ENCODE data around the gene SPIN2A. TPM values are rescaled to one million over a fixed set of nuclear protein-coding genes. Genes with fewer than 3 reads are reported as not detected.
A peak's percentile ranks its signal among the peaks of the same experiment; 100 is the strongest.
"Not testable (repeated sequence)": the region's sequence is repeated elsewhere in the genome, so short reads cannot be mapped to it uniquely, and the experiment has no call there.

SPIN2A gene
- total and polyA plus RNA-seq, 2 donors (not counting 3 experiments of a cell fraction or from before 2014, with no cell fraction given), result 0.22 to 0.75 TPM

GRCh38 chrX:57121162-57121755, 15.9 kb downstream of the SPIN2A start, which contains the start of gene SPIN2B:
Gene SPIN2B (minus strand): TSS chrX:57121548.
- dilution Hi-C loops (cut with MboI; ENCODE audit: extremely low pct_ligation_motif_present, low sequenced_read_pairs) (no loop called here), intact Hi-C loops (cut with micrococcal nuclease) (loop anchor here (2.0 kb wide), 1 partner anchor 126 kb away; the partner anchor contains the start of gene SPIN3)
- Histone ChIP-seq H3K4me2 (ENCODE audit: insufficient read depth, low read length) (peak within 1 kb of the TSS; percentile 90), H3K4me1 (ENCODE audit: control insufficient read depth, extremely low read depth, insufficient read depth, low read length) (no peaks in the 10 kb centered on the region), H3K9ac (replicated peaks; ENCODE audit: extremely low read depth, insufficient read depth, low read length) (peak within 1 kb of the TSS; percentile 37), H3K36me3 (ENCODE audit: control insufficient read depth in 2 of 2, extremely low read depth in 1 of 2, insufficient read depth in 2 of 2, low read length in 2 of 2) (no peaks in the 10 kb centered on the region), H3K4me3 (replicated peaks in 1 of 3; ENCODE audit: insufficient read depth in 1 of 3, low read depth in 1 of 3, low read length in 3 of 3) (peak within 1 kb of the TSS; percentile 55 to 76 (median 61)), H3K79me2 (ENCODE audit: control insufficient read depth, insufficient read depth, low read length) (peaks cover 2% of the 10 kb centered on the region), H3K9me1 (replicated peaks; ENCODE audit: control insufficient read depth, extremely low read depth, insufficient read depth, low read length) (no peaks in the 10 kb centered on the region), H3K27me3 (ENCODE audit: control insufficient read depth in 2 of 2, insufficient read depth in 2 of 2, low read length in 2 of 2) (no peaks in the 10 kb centered on the region), H4K20me1 (replicated peaks; ENCODE audit: control insufficient read depth, extremely low read depth, insufficient read depth, low read length) (no peaks in the 10 kb centered on the region), H3K27ac (ENCODE audit: insufficient read depth, low read depth, low read length) (peak within 1 kb of the TSS; percentile 31), H2AFZ (ENCODE audit: low read depth, low read length) (peak within 1 kb of the TSS; percentile 44), H3K9me3 (replicated peaks; ENCODE audit: control insufficient read depth, insufficient read depth, low read length) (no peaks in the 10 kb centered on the region)
- peak; percentile 82 for FAIRE-seq
- ChIA-PET POLR2A (no interaction called here), CTCF (no interaction called here)
- BruUV-seq (replicated peaks), result no TSS peak
- TF ChIP-seq FOS (IDR thresholded peaks at IDR 0.05; ENCODE audit: borderline replicate concordance, insufficient read depth, low read length) (no peak), POLR2AphosphoS5 (IDR thresholded peaks at IDR 0.05; ENCODE audit: insufficient read depth, low read depth, low read length) (peak; percentile 63), POLR2A (IDR thresholded peaks at IDR 0.05; ENCODE audit: low read depth, low read length) (peak; percentile 76)
- DNase-seq (ENCODE audit: low read depth, low spot score), result peak; percentile 85

- H3K27ac ChIP-seq (ENCODE audit: insufficient read depth, low read depth, low read length); H3K79me2 ChIP-seq (ENCODE audit: control insufficient read depth, insufficient read depth, low read length); H3K27me3 ChIP-seq (ENCODE audit: control insufficient read depth in 2 of 2, insufficient read depth in 2 of 2, low read length in 2 of 2); POLR2A ChIA-PET; H3K9me1 ChIP-seq (replicated peaks; ENCODE audit: control insufficient read depth, extremely low read depth, insufficient read depth, low read length); H3K9me3 ChIP-seq (replicated peaks; ENCODE audit: control insufficient read depth, insufficient read depth, low read length); H3K4me1 ChIP-seq (ENCODE audit: control insufficient read depth, extremely low read depth, insufficient read depth, low read length); CTCF ChIA-PET; dilution Hi-C loops (cut with MboI; ENCODE audit: extremely low pct_ligation_motif_present, low sequenced_read_pairs); BruUV-seq (replicated peaks); H3K36me3 ChIP-seq (ENCODE audit: control insufficient read depth in 2 of 2, extremely low read depth in 1 of 2, insufficient read depth in 2 of 2, low read length in 2 of 2); H4K20me1 ChIP-seq (replicated peaks; ENCODE audit: control insufficient read depth, extremely low read depth, insufficient read depth, low read length): not testable (repeated sequence)
- H3K4me3 ChIP-seq (replicated peaks in 1 of 3; ENCODE audit: insufficient read depth in 1 of 3, low read depth in 1 of 3, low read length in 3 of 3), result peak overlapping the region in 2 of 3 experiments; percentile 59 to 61
- H2AFZ ChIP-seq (ENCODE audit: low read depth, low read length), result peak overlapping the region; percentile 44
- DNase-seq (ENCODE audit: low read depth, low spot score) (peak; percentile 29), FAIRE-seq (peak; percentile 63)
- H3K9ac ChIP-seq (replicated peaks; ENCODE audit: extremely low read depth, insufficient read depth, low read length), result peak overlapping the region; percentile 24
- intact Hi-C loops (cut with micrococcal nuclease), result loop anchor here (2.0 kb wide), 1 partner anchor 126 kb away; the partner anchor contains the start of gene SPIN3
- peak overlapping the region; percentile 46 for H3K4me2 ChIP-seq (ENCODE audit: insufficient read depth, low read length)
These were observed 16.5 kb downstream of the SPIN2A start for GRCh38 chrX:57120619-57121161.

Data from endothelial cell of umbilical vein (primary cell).